ENCODE results near the gene TLK2. TPM values are rescaled to one million over a fixed set of nuclear protein-coding genes. Genes with fewer than 3 reads are reported as not detected.
A peak's percentile ranks its signal among the peaks of the same experiment; 100 is the strongest.

Gene TLK2
- total RNA-seq, 1 experiment from 2014 or later = 54.6 TPM

DNA sequence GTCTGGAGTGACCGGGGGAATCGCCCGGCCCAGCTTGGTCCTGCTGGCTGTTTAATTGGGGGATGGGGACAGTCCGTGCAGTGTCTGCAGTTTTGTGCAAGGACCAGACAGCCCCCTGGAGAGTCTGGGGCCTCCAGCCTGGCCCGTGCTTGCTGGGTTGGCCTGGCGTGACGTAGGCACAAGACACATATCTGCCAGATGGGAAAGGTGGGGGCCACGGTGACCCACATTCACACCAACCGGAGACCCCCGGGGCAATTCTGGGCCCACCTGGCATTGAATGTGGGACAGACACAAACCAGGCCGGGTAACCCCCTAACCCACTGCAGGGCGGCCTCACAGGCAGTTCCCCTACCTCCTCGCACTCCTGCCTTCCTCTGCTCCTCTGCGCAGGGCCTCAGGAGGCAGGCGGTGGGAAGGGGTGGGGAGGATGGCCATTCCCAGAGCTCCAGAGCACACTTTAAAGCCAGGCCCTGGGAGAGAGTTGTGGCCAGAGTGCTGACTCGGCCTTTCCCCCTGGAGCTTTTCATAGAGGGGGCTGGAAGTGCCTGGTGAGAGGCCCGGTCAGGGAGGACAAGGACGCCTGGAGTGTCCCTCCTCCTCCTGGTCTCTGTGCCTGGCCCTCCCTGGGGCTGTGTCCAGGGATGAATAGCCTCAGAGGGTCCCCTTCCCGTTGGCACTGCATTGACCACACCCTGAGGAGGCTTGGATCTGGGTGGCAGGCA lies 150.4 kb downstream of the TLK2 start:
- Histone ChIP-seq H3K4me3 (ENCODE audit: low read depth in 2 of 2, low read length in 2 of 2) (peak overlapping the region; percentile 63 to 87), H3K36me3 (ENCODE audit: control insufficient read depth, insufficient read depth, low read length) (no peaks in the 10 kb centered on the region), H3K4me1 (ENCODE audit: control insufficient read depth, insufficient read depth, low read length) (peaks cover 32% of the 10 kb centered on the region), H3K27ac (ENCODE audit: low read length) (peak overlapping the region; percentile 75), H3K9me3 (ENCODE audit: control insufficient read depth, insufficient read depth, low read depth, low read length) (no peaks in the 10 kb centered on the region), H3K27me3 (ENCODE audit: control insufficient read depth, insufficient read depth, low read length) (no peaks in the 10 kb centered on the region)
- intact Hi-C loops (cut with micrococcal nuclease; ENCODE audit: unreplicated experiment) (no loop called here), in situ Hi-C loops (cut with HindIII; ENCODE audit: low pct_unique_long_range_greater_than_20kb, low sequenced_read_pairs) (no loop called here)
- DNase-seq (ENCODE audit: low read depth, low spot score) = no peak
- ChIA-PET POLR2A (no interaction called here), CTCF (no interaction called here)
- TF ChIP-seq POLR2AphosphoS5 (IDR thresholded peaks at IDR 0.05; ENCODE audit: low read depth, low read length) = no peak
- no peak for TF ChIP-seq SIN3A (IDR thresholded peaks at IDR 0.05; ENCODE audit: borderline replicate concordance, insufficient read depth, low read depth, low read length)
- TF ChIP-seq TCF7L2 (IDR thresholded peaks at IDR 0.05; ENCODE audit: low read depth, low read length) = no peak
- TF ChIP-seq, protein P1, sequence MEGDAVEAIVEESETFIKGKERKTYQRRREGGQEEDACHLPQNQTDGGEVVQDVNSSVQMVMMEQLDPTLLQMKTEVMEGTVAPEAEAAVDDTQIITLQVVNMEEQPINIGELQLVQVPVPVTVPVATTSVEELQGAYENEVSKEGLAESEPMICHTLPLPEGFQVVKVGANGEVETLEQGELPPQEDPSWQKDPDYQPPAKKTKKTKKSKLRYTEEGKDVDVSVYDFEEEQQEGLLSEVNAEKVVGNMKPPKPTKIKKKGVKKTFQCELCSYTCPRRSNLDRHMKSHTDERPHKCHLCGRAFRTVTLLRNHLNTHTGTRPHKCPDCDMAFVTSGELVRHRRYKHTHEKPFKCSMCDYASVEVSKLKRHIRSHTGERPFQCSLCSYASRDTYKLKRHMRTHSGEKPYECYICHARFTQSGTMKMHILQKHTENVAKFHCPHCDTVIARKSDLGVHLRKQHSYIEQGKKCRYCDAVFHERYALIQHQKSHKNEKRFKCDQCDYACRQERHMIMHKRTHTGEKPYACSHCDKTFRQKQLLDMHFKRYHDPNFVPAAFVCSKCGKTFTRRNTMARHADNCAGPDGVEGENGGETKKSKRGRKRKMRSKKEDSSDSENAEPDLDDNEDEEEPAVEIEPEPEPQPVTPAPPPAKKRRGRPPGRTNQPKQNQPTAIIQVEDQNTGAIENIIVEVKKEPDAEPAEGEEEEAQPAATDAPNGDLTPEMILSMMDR (IDR thresholded peaks at IDR 0.05) = no peak
- TF ChIP-seq, protein P2, sequence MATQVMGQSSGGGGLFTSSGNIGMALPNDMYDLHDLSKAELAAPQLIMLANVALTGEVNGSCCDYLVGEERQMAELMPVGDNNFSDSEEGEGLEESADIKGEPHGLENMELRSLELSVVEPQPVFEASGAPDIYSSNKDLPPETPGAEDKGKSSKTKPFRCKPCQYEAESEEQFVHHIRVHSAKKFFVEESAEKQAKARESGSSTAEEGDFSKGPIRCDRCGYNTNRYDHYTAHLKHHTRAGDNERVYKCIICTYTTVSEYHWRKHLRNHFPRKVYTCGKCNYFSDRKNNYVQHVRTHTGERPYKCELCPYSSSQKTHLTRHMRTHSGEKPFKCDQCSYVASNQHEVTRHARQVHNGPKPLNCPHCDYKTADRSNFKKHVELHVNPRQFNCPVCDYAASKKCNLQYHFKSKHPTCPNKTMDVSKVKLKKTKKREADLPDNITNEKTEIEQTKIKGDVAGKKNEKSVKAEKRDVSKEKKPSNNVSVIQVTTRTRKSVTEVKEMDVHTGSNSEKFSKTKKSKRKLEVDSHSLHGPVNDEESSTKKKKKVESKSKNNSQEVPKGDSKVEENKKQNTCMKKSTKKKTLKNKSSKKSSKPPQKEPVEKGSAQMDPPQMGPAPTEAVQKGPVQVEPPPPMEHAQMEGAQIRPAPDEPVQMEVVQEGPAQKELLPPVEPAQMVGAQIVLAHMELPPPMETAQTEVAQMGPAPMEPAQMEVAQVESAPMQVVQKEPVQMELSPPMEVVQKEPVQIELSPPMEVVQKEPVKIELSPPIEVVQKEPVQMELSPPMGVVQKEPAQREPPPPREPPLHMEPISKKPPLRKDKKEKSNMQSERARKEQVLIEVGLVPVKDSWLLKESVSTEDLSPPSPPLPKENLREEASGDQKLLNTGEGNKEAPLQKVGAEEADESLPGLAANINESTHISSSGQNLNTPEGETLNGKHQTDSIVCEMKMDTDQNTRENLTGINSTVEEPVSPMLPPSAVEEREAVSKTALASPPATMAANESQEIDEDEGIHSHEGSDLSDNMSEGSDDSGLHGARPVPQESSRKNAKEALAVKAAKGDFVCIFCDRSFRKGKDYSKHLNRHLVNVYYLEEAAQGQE (IDR thresholded peaks at IDR 0.05; ENCODE audit: insufficient read depth in 1 of 2, low read depth in 2 of 2, low read length in 1 of 2) = no peak
- ATAC-seq = peak; percentile 11
- TSS peak; percentile 63 for BruUV-seq (replicated peaks)

DNA sequence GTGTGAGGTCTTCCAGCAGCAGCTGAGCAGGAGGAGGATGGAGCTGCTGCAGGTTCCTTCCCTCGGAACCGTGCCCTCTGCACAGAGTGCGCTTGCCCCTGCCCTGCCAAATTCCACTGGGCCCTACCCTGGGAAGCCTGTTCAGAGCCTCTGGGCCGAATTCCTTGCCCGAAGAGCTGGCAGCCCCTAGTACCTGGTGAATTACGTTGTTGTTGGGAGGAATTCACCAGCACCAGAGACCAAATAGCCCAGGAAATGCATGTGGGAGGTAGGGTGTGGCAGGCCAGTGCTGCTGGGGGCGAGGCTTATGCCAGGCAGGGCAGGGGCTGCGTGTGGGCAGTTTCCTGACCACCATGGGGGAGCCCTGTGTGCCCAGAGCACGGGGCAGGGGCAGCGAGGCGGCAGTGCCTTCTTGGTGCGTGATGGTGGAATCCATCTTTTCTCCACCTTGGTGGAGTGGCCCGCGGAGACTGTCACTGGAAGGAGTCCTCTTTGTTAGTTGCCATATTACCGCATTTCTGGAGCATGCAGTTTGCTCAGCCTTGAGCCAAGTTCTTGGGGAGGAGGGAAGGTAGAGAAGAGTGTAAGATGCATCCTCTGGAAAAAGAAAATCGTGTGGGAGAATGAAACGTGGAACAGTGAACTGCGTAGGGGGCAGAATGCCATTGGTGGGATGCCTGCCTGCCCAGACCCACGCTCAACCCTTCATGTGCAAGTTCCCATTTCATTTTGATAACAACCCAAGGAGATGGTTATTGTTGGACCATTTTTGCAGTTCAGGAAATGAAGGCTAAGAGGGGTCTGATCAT lies 151.1 kb downstream of the TLK2 start:
- DNase-seq (ENCODE audit: low read depth, low spot score) = no peak
- H3K4me3 ChIP-seq (ENCODE audit: low read depth in 2 of 2, low read length in 2 of 2) = peak overlapping the region; percentile 63 to 87
- H3K4me1 ChIP-seq (ENCODE audit: control insufficient read depth, insufficient read depth, low read length) = peaks cover 32% of the 10 kb centered on the region
- H3K27me3 ChIP-seq (ENCODE audit: control insufficient read depth, insufficient read depth, low read length) = no peaks in the 10 kb centered on the region
- ATAC-seq = 0 out of 2 replicates have a peak, but pooled peaks have one; percentile 7
- intact Hi-C loops (cut with micrococcal nuclease; ENCODE audit: unreplicated experiment) = no loop called here
- TF ChIP-seq, protein P2 (IDR thresholded peaks at IDR 0.05; ENCODE audit: insufficient read depth in 1 of 2, low read depth in 2 of 2, low read length in 1 of 2) = no peak
- ChIA-PET CTCF (no interaction called here), POLR2A (no interaction called here)
- BruUV-seq (replicated peaks) = TSS peak; percentile 61
- H3K9me3 ChIP-seq (ENCODE audit: control insufficient read depth, insufficient read depth, low read depth, low read length) = no peaks in the 10 kb centered on the region
- H3K27ac ChIP-seq (ENCODE audit: low read length) = peak overlapping the region; percentile 75
- in situ Hi-C loops (cut with HindIII; ENCODE audit: low pct_unique_long_range_greater_than_20kb, low sequenced_read_pairs) = no loop called here
- no peaks in the 10 kb centered on the region for H3K36me3 ChIP-seq (ENCODE audit: control insufficient read depth, insufficient read depth, low read length)

Measured in Panc1 (cell line).